ENCODE results near the gene ERAL1.

GRCh38 chr17:28827672-28828071 is 27.1 kb upstream of the ERAL1 start:
- TF ChIP-seq, protein P1, sequence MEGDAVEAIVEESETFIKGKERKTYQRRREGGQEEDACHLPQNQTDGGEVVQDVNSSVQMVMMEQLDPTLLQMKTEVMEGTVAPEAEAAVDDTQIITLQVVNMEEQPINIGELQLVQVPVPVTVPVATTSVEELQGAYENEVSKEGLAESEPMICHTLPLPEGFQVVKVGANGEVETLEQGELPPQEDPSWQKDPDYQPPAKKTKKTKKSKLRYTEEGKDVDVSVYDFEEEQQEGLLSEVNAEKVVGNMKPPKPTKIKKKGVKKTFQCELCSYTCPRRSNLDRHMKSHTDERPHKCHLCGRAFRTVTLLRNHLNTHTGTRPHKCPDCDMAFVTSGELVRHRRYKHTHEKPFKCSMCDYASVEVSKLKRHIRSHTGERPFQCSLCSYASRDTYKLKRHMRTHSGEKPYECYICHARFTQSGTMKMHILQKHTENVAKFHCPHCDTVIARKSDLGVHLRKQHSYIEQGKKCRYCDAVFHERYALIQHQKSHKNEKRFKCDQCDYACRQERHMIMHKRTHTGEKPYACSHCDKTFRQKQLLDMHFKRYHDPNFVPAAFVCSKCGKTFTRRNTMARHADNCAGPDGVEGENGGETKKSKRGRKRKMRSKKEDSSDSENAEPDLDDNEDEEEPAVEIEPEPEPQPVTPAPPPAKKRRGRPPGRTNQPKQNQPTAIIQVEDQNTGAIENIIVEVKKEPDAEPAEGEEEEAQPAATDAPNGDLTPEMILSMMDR (conservative IDR thresholded peaks at IDR 0.05 in 1 of 2, IDR thresholded peaks at IDR 0.05 in 1 of 2; ENCODE audit: low read depth in 1 of 2, low read length in 2 of 2), result no peak
- no peak for TF ChIP-seq EZH2 (IDR thresholded peaks at IDR 0.05; ENCODE audit: low read length, missing control alignments)

All from fibroblast of lung (primary cell).